ENCODE data around the gene ATAD1. TPM values are rescaled to one million over a fixed set of nuclear protein-coding genes. Genes with fewer than 3 reads are reported as not detected.

ATAD1 gene
- total RNA-seq, 1 experiment from 2014 or later: 48.6 TPM

- ChIA-PET CTCF (interaction anchor here (0.6 kb wide), 2 partner anchors 12 to 40 kb away, joined by 5 to 11 read pairs; no protein-coding TSS in a partner anchor), POLR2A (ENCODE audit: low non-redundant PET) (no interaction called here)
- H3K4me3 ChIP-seq (ENCODE audit: low read depth, low read length, poor library complexity, severe bottlenecking): peak overlapping the region; percentile 16
- TF ChIP-seq EZH2 (IDR thresholded peaks at IDR 0.05; ENCODE audit: borderline replicate concordance, low read depth, low read length, poor library complexity, severe bottlenecking): no peak
- peak; percentile 77 for TF ChIP-seq CTCF (conservative IDR thresholded peaks at IDR 0.05; ENCODE audit: low read depth, low read length)
- no peaks in the 10 kb centered on the region for H3K9me3 ChIP-seq (ENCODE audit: low read depth, low read length, poor library complexity, severe bottlenecking)
- peak; percentile 87 for DNase-seq (ENCODE audit: low spot score)
- no peaks in the 10 kb centered on the region for H3K27me3 ChIP-seq (replicated peaks; ENCODE audit: insufficient read depth, low read depth, low read length, poor library complexity)
- H3K27ac ChIP-seq (ENCODE audit: low read depth, low read length, poor library complexity, severe bottlenecking): no peak overlapping the region
- intact Hi-C loops (cut with micrococcal nuclease; ENCODE audit: unreplicated experiment): loop anchor here (1.0 to 5.0 kb wide), 2 partner anchors 79 to 203 kb away; no protein-coding TSS in a partner anchor
- H3K36me3 ChIP-seq (ENCODE audit: insufficient read depth, low read length, poor library complexity, severe bottlenecking): no peaks in the 10 kb centered on the region
- H3K4me1 ChIP-seq (ENCODE audit: insufficient read depth, low read length, poor library complexity, severe bottlenecking): peaks cover 6% of the 10 kb centered on the region
- no TSS peak for BruUV-seq (replicated peaks)
These were observed 82.8 kb downstream of the ATAD1 start for GRCh38 chr10:87734987-87735827.

- no peak for TF ChIP-seq EZH2 (IDR thresholded peaks at IDR 0.05; ENCODE audit: borderline replicate concordance, low read depth, low read length, poor library complexity, severe bottlenecking)
- no peak for TF ChIP-seq CTCF (conservative IDR thresholded peaks at IDR 0.05; ENCODE audit: low read depth, low read length)
- no TSS peak for BruUV-seq (replicated peaks)
- Histone ChIP-seq H3K27ac (ENCODE audit: low read depth, low read length, poor library complexity, severe bottlenecking) (no peak overlapping the region), H3K4me1 (ENCODE audit: insufficient read depth, low read length, poor library complexity, severe bottlenecking) (peaks cover 6% of the 10 kb centered on the region), H3K36me3 (ENCODE audit: insufficient read depth, low read length, poor library complexity, severe bottlenecking) (no peaks in the 10 kb centered on the region), H3K9me3 (ENCODE audit: low read depth, low read length, poor library complexity, severe bottlenecking) (no peaks in the 10 kb centered on the region), H3K4me3 (ENCODE audit: low read depth, low read length, poor library complexity, severe bottlenecking) (no peak overlapping the region), H3K27me3 (replicated peaks; ENCODE audit: insufficient read depth, low read depth, low read length, poor library complexity) (no peaks in the 10 kb centered on the region)
- CTCF ChIA-PET: no interaction called here
- DNase-seq (ENCODE audit: low spot score): no peak
- POLR2A ChIA-PET (ENCODE audit: low non-redundant PET): no interaction called here
- intact Hi-C loops (cut with micrococcal nuclease; ENCODE audit: unreplicated experiment): no loop called here
These were observed 84.9 kb downstream of the ATAD1 start for GRCh38 chr10:87733081-87733480.

- H3K27me3 ChIP-seq (replicated peaks; ENCODE audit: insufficient read depth, low read depth, low read length, poor library complexity): no peaks in the 10 kb centered on the region
- BruUV-seq (replicated peaks): no TSS peak
- no peaks in the 10 kb centered on the region for H3K9me3 ChIP-seq (ENCODE audit: low read depth, low read length, poor library complexity, severe bottlenecking)
- intact Hi-C loops (cut with micrococcal nuclease; ENCODE audit: unreplicated experiment): no loop called here
- TF ChIP-seq EZH2 (IDR thresholded peaks at IDR 0.05; ENCODE audit: borderline replicate concordance, low read depth, low read length, poor library complexity, severe bottlenecking) (no peak), CTCF (conservative IDR thresholded peaks at IDR 0.05; ENCODE audit: low read depth, low read length) (no peak)
- ChIA-PET POLR2A (ENCODE audit: low non-redundant PET) (no interaction called here), CTCF (no interaction called here)
- peaks cover 4% of the 10 kb centered on the region for H3K4me1 ChIP-seq (ENCODE audit: insufficient read depth, low read length, poor library complexity, severe bottlenecking)
- H3K4me3 ChIP-seq (ENCODE audit: low read depth, low read length, poor library complexity, severe bottlenecking): no peak overlapping the region
- no peak for DNase-seq (ENCODE audit: low spot score)
- H3K27ac ChIP-seq (ENCODE audit: low read depth, low read length, poor library complexity, severe bottlenecking): no peak overlapping the region
- H3K36me3 ChIP-seq (ENCODE audit: insufficient read depth, low read length, poor library complexity, severe bottlenecking): no peaks in the 10 kb centered on the region
These were observed 88.1 kb downstream of the ATAD1 start for GRCh38 chr10:87729940-87730339.
